GM18508 (cell line): ENCODE data around the gene GH1.
"Not testable (repeated sequence)": the region's sequence is repeated elsewhere in the genome, so short reads cannot be mapped to it uniquely, and the experiment has no call there.

Source experiments
- ATAC-seq: cut with Tn5 transposase; IDR thresholded peaks from one replicate; pipeline ENCODE4 v1.9.1; 2021; ENCODE audit warnings: moderate number of reproducible peaks; ENCODE audit not compliant: insufficient read depth, unreplicated experiment

GH1 gene

DNA sequence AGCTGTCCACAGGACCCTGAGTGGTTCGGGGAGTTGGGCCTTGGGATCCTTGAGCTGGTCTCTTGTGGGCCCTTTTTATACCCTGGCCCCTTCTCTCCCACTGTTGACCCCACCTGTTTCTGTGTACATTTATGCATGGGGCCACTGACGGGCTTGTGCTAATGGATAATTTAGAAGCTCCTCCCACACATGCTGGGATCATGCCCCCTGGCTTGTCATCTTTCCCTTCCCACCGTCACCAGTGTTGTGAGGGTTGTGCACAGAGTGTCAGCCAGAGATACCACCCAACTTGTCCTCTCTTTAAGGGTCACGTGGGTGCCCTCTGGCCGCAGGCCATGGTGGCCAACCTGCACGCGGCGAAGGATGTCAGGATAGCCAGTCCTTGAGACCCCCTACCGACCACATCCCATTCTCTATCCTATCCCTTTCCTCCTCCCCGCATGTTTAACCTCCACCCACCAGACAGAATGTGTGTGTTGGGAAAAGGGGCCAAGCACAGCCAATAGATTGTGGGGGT is at the start of gene GH1:
TSS of gene GH1 (minus strand) at position 51 of the 517 bp plus-strand sequence. CDS start 63 bp downstream, outside the sequence.
- not testable (repeated sequence) for ATAC-seq

DNA sequence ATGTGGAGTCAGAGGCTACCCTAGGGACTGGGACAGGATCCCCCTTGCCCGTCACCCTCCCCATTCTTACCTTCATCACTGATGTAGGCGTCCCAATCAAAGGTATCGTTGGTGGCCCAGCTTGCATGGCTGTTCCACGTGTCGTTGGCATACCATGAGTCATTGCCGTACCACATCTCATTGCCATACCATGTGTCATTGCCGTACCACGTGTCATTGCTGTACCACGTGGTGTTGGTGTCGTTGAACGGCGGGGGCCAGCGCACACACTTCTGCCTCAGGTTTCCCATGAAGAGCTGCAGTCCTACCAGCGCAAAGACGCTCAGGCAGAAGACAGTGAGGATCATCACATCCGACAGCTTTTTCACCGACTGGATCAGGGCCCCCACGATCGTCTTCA is 49.3 kb upstream of the GH1 start:
- ATAC-seq: no peak

DNA sequence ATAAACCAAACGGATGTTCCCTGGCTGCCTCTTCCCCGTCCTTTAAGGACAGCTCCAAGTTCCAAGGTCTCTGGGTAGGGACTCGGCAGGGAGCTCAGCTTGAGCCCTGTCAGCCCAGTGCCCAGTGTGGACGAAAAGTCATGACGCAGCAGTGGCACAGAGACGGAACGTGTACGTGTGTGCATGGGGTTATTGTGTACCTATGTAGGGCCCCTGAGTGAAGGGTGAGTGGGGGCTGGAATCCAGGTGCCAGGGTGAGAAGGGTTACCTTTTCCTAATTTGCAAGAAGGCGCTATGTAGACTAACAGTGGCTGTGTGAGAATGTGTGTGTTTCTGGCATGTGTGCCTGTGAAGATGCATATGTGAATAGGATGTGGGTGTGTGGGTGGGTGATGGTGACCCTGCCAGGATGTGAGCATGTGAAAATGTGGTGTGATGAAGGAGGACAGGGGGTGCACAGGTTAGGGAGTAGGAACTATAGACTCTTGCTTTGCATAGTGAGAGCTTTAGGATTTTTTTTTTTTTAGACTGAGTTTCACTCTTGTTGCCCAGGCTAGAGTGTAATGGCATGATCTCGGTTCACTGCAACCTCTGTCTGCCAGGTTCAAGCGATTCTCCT is 48.1 kb upstream of the GH1 start:
- no peak for ATAC-seq

DNA sequence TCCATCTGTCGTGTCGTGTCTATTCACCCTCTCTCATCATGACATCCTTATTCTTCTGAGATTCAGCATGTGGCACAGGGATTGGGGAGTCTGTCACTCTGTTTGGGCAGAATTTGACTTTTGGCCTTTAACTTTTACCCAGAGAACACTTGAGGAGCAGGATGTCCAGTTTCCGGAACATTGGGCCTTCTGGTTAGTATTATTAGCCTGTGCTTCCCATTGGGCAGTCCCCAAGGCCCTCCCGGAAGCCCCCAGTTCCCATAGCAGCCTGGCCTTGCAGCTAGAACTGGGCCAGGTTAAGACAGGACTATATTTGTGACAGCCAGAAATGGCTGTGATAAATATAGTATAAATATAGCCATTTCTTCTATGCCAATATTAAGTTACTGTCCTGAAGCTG is 44.5 kb upstream of the GH1 start:
- no peak for ATAC-seq

DNA sequence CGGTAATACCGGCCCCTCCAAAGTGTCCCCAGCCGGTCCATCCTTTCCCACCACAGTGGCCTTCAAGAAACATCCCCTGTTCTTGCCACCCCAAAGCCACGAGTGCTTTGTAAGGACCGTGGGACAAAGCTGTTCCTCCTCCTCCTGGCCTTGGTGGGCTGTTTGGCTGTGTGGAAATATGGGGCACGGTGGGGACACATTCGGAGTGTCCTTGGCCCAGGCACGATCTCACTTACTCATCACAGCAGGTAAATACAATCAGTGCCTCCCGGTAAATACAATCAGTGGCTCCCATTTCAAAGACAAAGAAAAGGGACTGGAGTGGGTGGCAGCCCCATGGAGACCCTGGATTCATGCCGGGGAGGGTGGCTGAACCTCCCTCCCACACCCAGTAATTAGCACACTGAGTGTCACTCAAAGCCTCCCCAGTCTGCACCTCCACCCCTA is 43.7 kb upstream of the GH1 start:
- ATAC-seq: no peak

DNA sequence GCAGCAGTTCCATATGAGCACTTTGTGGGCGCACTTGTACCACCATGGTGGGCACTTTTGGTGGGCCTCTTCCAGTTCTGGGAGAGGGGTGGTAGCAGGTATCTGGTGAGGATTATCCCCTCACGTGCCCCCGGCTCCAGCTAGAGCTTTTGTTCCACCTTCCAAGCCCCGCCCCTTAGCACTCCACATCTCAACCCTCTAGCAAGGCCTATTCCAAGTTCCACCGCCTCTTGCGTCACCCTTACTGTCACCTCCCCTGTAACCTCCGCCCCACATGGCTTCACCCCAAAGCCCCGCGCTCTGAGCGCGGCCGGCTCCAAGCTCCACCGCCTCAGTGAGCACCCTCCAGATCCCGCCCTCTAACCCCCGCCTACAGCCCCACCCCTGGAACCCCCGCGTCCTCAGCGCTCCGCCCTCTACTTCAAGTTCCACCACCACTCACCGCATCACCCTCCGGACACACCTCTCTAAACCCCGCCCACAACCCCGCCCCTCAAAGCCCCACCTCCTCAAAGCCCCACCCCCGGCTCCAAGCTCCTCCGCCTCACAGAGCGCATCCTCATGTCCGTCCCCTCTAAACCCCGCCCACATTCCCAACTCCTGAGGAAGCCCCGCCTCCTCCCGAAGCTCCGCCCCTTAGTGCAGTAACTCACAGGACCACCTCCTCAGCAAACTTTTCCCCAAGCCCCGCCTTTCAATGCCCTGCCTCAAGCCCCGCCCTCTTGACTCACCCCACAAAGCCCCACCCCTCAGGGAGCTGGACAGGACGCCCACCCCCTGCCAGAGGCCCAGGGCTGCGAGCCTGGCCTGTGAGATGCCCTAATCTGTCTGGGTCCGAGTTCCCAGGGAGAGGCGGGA is 42.9 kb upstream of the GH1 start:
- no peak for ATAC-seq

DNA sequence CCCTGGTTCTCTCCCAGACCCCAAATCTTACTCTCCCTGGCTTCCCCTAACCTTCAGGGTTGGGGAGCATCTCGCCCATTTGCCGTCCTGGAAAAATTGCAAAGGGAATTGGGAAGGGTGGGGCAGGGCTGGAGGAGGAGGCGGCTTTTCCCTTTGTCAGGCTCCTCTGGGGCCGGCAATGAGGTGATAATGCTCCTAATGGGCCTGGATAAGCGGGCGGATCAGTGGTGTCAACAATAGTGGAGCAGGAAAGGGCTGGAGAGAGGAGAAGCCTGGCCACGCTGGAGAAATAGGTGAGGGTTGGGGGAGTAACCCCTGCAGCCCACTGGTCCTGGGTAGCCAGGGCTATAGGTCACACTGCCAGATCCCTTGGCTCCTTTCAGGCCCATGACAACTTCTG is 41.8 kb upstream of the GH1 start:
- ATAC-seq: no peak

DNA sequence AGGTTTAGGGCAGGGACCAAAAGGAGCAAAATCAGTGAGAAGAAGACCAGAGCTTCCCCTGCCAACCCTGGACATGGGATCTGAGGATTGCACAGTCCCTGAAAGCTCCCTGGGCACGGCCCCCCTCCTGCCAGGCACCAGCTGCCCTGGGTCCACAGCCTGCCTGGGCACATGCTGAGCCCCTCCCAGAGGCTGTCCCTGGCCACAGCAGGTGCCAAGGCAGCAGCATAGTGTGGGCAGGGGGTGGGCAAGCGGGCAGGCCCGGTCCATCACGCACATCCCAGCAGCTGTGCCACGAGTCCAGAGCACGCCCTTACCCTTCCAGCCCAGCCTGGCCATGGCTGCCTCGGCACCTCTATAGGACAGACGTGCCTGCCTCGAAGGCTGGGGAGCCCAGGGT is 41.4 kb upstream of the GH1 start:
- ATAC-seq: no peak

DNA sequence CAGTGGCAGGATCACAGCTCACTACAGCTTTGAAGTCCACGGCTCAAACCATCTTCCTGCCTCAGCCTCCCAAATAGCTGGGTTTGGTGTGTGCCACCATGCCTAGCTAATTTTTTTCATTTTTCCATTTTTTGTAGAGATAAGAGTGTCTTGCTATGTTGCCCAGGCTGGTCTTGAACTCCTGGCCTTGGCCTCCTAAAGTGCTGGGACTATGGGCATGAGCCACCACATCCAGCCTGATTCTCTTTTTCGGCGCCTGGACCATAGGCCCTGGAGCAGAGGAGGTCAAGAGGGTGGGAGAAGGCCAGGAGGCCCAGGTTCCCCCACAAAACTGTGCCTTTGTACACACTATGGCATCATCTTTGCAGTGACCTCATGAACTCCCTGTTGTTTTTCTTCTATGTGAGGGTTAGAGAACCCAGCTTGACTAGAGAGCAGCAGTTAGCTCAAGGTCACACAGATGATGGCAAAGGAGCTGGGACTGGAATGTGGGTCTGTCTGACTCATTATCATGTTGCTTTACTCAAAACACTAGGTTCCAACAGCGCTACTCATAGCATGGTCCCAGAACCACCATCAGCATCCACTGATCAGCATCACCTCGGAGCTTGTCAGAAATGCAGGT is 37.8 kb upstream of the GH1 start:
- no peak for ATAC-seq

DNA sequence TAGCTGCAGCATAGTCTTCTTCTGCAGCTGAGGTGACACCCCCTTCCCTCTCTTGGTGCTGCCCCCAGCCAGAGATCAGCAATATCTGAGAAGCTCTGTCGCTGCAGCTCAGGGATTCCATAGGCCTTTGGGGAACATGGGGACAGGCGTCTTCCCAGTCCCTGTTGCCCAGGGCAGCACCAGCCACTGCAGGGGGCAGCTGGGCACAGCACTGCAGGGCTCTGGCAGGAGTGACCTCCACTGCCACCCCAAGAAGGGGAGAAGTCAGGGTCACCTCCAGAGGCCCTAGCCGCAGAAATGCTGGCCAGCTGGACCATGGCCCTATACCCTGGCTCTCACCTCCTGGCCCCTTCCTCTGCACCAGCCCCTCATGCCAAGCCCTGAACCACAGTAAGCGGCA is 37.2 kb upstream of the GH1 start:
- no peak for ATAC-seq

DNA sequence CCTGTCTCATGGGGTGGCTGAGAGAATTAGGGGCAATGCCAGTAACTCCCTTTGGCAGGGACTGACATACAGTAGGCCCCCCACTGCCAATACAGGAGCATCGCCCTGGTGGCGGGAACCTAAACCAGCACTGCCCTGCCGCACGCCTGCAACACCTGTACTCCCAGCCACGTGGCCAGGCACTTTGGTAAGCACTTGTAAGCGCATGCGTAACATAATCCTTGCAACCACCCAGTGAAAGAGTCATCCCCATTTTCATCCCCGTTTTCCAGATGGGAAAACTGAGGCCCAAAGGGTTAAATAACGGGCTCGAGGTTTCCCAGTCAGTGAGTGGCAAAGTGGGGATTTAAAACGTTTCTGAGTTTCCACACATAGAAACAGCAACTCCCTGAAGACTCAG is 36.6 kb upstream of the GH1 start:
- no peak for ATAC-seq

DNA sequence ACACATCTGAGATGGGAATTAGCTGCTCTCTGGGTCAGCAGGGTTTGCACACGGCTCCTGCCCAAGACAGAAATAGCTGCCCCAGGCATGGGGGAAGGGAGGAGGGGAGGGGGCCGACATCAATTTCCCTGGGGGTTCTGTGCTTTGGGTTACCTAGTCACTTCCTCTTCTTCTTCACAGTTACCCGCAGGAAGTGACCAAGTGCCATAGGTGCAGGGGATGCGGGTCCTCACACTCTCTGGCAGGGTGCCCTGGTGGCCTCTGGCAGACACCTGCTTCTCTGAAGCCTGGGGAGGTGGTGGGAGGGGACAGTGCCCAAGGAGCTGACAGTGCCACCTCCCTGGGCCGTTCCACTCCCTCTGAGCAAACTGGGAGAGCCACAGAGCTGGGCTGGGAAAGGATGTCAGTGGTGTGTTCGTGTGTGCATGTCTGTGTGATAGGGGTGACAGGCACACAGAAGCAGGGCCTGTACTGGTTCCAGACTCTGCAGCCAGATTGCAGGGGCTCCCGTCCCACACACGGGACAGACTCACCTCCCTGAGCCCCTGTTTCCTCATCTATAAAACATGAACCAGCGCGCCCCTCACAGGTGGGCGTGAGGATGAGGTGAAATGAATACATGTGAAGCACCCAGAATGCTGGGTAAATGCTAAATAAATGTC is 35.9 kb upstream of the GH1 start:
- ATAC-seq: no peak

DNA sequence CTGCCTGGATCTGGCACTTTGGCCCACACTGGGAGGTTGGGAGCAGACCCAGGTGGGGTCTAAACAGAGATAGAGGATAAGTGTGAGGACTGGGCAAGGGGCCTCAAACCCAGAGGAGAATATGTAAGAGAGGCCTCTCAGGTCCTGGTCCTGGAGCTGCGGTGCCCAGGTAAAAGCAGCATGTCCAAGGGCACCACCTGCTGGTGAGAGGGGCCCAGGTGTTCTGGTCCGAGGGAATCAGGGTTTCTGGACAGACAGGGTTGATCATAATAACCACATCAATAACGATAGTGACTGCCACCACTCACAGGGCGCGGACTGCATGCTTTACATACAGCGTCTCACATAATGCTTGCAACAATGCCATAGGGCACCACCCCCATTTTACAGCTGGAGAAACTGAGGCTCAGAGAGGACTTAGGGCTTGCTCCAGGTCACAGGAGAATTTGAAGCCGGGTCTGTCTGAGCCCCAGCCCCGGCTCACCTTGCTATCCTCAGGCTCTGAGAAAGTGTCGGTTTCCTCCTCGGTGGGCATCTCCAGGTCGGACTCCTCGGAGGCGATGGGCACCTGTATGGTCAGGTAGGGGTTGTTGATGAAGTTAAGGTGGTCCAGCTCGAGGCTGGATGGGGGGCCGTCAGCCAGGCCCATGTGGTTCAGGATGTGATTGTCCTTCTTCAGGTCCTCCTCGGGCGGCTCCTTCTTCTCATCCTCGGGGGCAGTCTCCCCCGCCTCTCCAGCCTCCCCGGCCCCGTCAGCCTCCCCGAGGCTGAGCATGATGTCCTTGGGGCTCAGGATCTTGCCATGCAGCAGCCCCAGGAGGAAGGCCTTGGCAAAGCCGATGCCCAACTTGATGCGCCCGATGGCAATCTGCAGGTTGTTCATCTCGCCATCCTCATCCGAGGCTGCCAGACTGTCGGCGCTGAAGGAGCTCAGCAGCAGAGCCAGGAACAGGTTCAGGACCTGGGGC is 32.6 kb upstream of the GH1 start:
- ATAC-seq: no peak

DNA sequence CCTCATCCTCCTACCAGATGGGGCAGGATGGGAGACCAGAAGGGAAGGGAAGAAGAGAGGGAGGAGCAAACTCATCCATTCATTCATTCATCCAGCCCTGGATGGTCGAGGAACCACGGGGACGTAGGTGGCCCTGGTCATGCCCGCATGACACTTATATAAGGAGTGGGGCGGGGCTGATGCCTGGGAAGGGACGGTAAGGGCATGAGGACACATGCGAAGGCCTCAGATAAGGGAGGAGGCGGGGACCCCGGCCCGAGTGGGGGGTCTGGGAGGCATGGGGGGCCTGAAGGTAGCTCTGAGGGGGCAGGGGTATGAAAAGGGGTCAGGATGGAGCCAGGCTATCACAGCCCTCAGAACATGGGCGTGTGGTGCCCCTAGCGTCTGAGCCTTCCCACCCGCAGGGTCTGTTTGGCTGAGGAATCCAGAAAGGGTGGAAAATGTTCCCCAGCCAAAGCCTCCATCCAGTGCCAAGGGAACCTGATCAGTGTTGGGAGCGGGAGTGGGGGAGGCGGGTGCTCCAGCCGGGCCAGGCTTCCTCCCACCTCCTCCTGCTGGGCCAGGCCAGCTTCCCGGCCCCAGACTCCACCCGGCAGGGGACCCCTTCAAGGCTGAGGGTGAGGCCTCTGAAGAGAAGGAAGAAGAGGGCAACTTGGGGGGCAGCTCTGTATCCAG is 31.1 kb upstream of the GH1 start:
- no peak for ATAC-seq

DNA sequence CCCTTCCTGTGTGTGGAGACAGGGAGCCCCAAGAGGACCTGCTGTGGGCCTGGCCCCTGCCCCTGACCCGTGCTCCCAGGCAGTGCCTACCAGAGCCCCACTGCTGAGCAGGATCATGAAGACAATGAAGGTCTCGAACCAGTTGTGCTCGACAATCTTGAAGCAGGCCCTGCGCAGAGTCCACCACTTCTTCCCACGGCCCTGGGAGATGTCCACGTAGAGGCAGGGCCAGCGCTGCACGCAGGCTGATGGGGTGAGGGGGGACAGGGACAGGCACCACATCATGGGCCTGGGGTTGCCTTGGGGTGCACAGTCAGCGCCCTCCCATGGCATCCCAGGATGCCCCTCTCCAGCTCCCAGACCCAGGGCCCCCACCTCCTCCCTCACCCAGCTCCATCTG is 29.9 kb upstream of the GH1 start:
- ATAC-seq: no peak

DNA sequence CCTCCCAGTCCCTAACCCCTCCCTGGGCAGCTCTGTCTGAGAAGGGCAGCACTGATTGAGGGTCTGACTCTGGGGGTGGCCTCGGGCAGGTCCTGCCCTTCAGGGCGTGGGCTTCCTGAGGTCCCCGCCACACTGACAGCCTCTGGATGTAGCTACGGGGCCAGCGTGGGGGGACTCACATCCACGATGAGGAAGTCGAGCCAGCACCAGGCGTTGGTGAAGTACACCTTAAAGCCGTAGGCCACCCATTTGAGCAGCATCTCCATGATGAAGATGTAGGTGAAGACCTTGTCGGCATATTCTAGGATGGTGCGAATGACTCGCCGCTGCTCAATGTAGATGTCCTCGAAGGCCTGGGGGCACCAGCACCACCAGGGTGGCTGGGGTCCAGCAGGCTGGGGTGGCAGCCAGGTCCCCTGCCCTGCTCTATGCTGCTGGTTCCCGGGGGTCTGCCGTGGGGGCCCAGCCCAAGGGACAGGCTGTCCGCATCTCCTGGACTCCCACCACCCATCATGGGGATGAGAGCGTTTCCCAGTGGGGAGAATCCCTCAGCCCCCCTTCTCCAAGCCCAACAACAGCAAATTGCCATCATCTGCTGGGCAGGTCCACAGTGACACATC is 29.2 kb upstream of the GH1 start:
- no peak for ATAC-seq

DNA sequence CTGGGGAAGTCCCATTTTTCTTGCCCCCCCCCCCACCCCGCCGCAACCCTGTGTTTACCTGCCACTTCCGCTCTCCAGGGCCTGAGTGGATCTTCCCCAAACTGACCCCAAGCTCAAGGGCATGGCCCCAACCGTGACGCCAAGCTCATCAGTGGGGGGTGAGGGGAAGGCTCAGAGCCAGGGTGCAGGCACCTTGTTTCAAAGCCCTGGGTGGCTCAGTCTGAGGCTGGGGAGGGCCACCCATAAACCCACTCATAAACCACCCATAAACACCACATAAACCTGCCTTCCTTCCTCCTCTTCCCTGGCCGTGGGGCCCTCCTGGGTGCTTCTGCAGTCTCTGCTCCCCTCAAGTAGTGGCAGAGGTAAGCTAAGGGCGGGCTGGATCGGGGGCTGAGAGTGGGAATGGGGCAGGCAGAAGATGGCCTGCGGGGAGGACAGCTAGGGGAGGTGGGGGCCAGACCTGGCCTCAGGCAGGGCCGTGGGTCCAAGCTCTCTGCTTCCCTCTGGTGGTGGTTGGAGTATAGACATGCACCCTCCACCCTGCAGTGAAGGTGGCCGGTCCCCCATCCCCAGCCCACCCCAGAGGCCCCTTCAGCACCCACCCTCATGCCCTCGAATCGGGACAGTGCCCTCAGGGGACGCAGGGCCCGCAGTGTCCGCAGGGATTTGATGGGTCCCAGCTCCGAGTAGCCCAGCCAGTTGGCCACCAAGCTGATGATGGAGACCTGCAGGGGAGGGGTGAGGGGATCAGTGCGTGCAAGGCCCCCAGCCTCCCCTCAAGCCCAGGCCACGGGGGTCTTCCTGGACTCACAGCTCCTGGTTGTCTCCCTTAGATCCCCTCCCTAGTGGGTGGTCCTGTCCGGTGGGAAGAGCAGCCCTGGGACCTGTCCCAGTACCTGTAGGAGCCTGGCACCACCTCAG is 28.1 kb upstream of the GH1 start:
- ATAC-seq: no peak
